ENCODE measurements around the gene XYLB. TPM values are rescaled to one million over a fixed set of nuclear protein-coding genes. Genes with fewer than 3 reads are reported as not detected.
A peak's percentile ranks its signal among the peaks of the same experiment; 100 is the strongest.

Gene XYLB
- total and polyA plus RNA-seq, 10 donors: 0.33 to 12.3 (median 2.1) TPM

DNA sequence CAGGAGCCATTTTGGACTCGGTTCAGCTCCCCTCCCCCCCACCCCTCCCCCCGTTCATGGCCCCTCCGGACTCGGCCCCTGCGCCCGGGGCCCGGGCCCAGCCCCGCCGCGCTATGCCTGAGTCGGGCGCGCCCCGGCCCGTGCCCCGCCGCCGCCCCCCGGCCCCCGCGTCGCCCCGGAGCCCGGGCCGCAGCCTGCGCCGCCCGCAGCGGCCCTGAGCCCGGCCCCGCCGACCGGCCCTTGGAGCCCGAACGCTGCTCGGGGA lies 107.3 kb downstream of the XYLB start:
- H3K4me1 ChIP-seq: peaks cover 10 to 54% (median 39%) of the 10 kb centered on the region in 6 donors
- no peak for DNase-seq
- peak overlapping the region; percentile 70 to 97 (median 80) for H3K4me3 ChIP-seq
- no peaks in the 10 kb centered on the region for H3K36me3 ChIP-seq
- peak overlapping the region in 7 of 8 donors; percentile 77 to 86 (median 81) for H3K27ac ChIP-seq
- intact Hi-C loops (cut with DNase I; ENCODE audit: low total_unique reads): no loop called here
- 0 to 2% (median 1%) methylated on average over 8 to 36 of the region's 36 CpGs for WGBS, 5 donors
- H3K9me3 ChIP-seq: no peaks in the 10 kb centered on the region
- TF ChIP-seq POLR2A (IDR thresholded peaks at IDR 0.05) (no peak), POLR2AphosphoS5 (IDR thresholded peaks at IDR 0.05) (no peak)
- TF ChIP-seq, protein P1, sequence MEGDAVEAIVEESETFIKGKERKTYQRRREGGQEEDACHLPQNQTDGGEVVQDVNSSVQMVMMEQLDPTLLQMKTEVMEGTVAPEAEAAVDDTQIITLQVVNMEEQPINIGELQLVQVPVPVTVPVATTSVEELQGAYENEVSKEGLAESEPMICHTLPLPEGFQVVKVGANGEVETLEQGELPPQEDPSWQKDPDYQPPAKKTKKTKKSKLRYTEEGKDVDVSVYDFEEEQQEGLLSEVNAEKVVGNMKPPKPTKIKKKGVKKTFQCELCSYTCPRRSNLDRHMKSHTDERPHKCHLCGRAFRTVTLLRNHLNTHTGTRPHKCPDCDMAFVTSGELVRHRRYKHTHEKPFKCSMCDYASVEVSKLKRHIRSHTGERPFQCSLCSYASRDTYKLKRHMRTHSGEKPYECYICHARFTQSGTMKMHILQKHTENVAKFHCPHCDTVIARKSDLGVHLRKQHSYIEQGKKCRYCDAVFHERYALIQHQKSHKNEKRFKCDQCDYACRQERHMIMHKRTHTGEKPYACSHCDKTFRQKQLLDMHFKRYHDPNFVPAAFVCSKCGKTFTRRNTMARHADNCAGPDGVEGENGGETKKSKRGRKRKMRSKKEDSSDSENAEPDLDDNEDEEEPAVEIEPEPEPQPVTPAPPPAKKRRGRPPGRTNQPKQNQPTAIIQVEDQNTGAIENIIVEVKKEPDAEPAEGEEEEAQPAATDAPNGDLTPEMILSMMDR (IDR thresholded peaks at IDR 0.05 in 8 of 11, conservative IDR thresholded peaks at IDR 0.05 in 3 of 11): no peak
- H3K27me3 ChIP-seq (replicated peaks in 1 of 7): peaks cover 0 to 37% (median 10%) of the 10 kb centered on the region in 7 donors

DNA sequence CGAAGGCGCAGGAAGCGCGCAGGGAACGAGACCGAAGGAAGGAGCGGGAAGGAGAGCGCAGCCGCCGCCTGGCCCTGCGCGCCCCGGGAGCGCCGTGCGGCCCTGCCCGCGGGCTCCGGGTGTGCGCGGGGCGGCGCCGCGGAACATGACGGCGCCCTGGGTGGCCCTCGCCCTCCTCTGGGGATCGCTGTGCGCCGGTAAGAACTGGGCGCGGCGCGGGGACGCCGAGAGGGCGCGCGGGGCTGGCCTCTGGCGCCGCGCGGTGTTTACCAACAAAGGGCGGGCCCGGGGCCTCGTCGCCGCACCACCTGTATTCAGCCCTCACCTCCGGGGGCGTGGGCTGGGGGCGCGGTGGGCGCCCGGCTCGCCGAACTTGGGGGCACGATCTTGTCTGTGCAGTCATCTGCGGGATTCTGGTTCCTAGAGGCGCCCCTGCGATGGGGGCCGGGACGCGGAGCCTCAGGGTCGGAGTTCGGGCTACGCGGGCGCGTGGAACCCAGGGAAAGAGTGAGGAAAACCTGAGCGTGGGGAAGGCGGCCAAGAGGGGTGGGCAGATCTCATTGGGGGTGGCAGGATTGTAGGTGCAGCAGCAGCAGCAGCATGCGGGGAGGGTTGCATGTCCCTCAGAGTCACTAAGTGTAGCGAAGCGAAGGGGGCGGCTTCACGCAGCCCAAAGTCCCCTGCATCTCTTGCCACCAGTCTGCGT lies 107.7 kb downstream of the XYLB start:
- Histone ChIP-seq H3K27ac (peak overlapping the region in 7 of 8 donors; percentile 77 to 86 (median 81)), H3K27me3 (replicated peaks in 1 of 7) (peaks cover 0 to 37% (median 10%) of the 10 kb centered on the region in 7 donors), H3K4me1 (peaks cover 15 to 59% (median 43%) of the 10 kb centered on the region in 6 donors), H3K36me3 (no peaks in the 10 kb centered on the region), H3K9me3 (no peaks in the 10 kb centered on the region), H3K4me3 (peak overlapping the region; percentile 70 to 97 (median 80))
- TF ChIP-seq, protein P1 (IDR thresholded peaks at IDR 0.05 in 8 of 11, conservative IDR thresholded peaks at IDR 0.05 in 3 of 11): no peak
- TF ChIP-seq POLR2AphosphoS5 (IDR thresholded peaks at IDR 0.05): no peak
- TF ChIP-seq POLR2A (IDR thresholded peaks at IDR 0.05): no peak
- DNase-seq: peak; percentile 79
- 0 to 2% (median 1%) methylated on average over 29 to 78 of the region's 78 CpGs for WGBS, 5 donors
- intact Hi-C loops (cut with DNase I; ENCODE audit: low total_unique reads): no loop called here

DNA sequence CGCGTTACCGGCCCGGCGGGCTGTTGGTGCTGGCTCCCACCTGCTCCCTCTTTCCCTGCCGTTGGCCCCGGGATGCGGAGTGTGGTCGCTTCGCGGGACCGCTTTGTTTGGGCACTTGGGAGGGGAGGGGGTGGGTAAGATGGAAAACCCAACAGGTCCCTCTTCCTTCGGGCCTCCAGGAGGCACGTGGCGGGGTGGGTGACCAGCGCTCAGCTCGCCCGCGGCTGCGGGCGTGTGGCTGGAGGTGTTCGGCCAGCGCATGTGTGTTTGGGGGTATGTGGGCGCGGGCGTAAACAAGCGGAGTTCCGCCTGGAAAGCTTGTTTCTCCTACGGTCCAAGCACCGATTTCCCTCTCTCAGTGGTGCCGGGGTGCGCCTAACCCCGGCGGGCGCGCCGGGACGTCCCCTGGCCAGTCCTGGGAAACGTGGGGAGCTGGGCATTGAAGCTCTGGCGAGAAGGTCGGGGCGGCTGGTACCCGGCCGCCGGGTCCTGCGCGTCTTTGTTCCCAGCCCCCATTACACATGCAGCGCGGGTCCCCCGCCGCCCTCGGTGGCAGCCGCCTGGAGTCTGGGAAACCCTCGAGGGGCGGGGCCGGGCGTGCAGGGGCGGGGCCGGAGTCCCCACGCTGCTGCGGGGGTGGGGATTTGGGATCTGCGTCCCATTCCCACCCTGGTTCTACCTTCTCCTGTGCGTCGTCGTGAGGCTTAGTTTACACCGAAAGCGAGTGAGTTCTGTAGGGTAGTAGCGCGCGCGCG lies 108.5 kb downstream of the XYLB start:
- H3K27ac ChIP-seq: peak overlapping the region in 7 of 8 donors; percentile 43 to 86 (median 81)
- H3K4me3 ChIP-seq: peak overlapping the region; percentile 70 to 97 (median 80)
- peaks cover 15 to 66% (median 49%) of the 10 kb centered on the region in 6 donors for H3K4me1 ChIP-seq
- peaks cover 0 to 37% (median 10%) of the 10 kb centered on the region in 7 donors for H3K27me3 ChIP-seq (replicated peaks in 1 of 7)
- TF ChIP-seq, protein P1 (IDR thresholded peaks at IDR 0.05 in 8 of 11, conservative IDR thresholded peaks at IDR 0.05 in 3 of 11): no peak
- peak in 2 of 3 donors; percentile 54 to 59 for TF ChIP-seq POLR2AphosphoS5 (IDR thresholded peaks at IDR 0.05)
- peak; percentile 83 for DNase-seq
- H3K9me3 ChIP-seq: no peaks in the 10 kb centered on the region
- intact Hi-C loops (cut with DNase I; ENCODE audit: low total_unique reads): no loop called here
- 1% methylated on average over 45 to 72 of the region's 72 CpGs for WGBS, 5 donors
- no peaks in the 10 kb centered on the region for H3K36me3 ChIP-seq
